ENCODE measurements around the gene LAMC2. TPM values are rescaled to one million over a fixed set of nuclear protein-coding genes. Genes with fewer than 3 reads are reported as not detected.

LAMC2 gene
- total and polyA plus RNA-seq, 2 of the 8 experiments (the other 6 are each of a cell fraction or from before 2014, with no cell fraction given): 4.6 to 12.9 TPM

DNA sequence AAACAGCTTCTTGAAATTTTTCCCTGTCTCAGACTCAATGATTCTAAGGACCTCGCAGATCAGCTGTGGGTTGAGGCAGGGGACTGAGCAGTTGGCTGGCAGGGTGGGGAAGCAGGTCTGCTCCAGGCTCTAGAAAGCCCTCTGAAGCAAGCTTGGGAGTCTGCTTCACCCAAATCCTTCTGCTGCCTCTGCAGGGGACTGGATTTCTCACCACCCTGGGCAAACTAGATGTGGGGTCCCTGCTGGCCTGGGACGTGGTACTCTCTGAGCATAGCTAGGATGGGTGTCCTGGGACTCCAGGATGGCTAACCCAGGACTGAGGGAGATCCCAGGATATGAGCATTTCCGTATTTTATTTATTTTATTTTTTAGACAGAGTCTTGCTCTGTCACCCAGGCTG lies 89.3 kb downstream of the LAMC2 start (continued):
- no peak for TF ChIP-seq CBX8 (IDR thresholded peaks at IDR 0.05; ENCODE audit: borderline replicate concordance, low read depth, low read length)
- no peak for TF ChIP-seq CBX5 (IDR thresholded peaks at IDR 0.05; ENCODE audit: low read depth, low read length)
- TF ChIP-seq POLR2A (IDR thresholded peaks at IDR 0.05; ENCODE audit: control extremely low read depth in 1 of 2, low read depth in 2 of 2, low read length in 2 of 2): no peak
- no peak for TF ChIP-seq TCF12 (IDR thresholded peaks at IDR 0.05; ENCODE audit: low read depth, low read length)
- TF ChIP-seq BCL11A (IDR thresholded peaks at IDR 0.05; ENCODE audit: low read depth in 2 of 2, low read length in 2 of 2): no peak
- TF ChIP-seq SIX5 (IDR thresholded peaks at IDR 0.05; ENCODE audit: low read depth, low read length): no peak
